ENCODE results near the gene BRSK1.

Gene BRSK1

GRCh38 chr19:55305491-55305890, 21.7 kb downstream of the BRSK1 start:
- peak; percentile 41 for DNase-seq

- DNase-seq: no peak
Measured at GRCh38 chr19:55305983-55306562, 22.3 kb downstream of the BRSK1 start.

GRCh38 chr19:55306712-55307111, 22.9 kb downstream of the BRSK1 start:
- DNase-seq: no peak

GRCh38 chr19:55308281-55308680, 24.5 kb downstream of the BRSK1 start:
- no peak for DNase-seq

- no peak for DNase-seq
Measured at GRCh38 chr19:55309448-55309847, 25.7 kb downstream of the BRSK1 start.

- DNase-seq: no peak
Measured at GRCh38 chr19:55310498-55310897, 26.7 kb downstream of the BRSK1 start.

GRCh38 chr19:55311397-55311796, 27.6 kb downstream of the BRSK1 start:
- DNase-seq: no peak

- no peak for DNase-seq
Measured at GRCh38 chr19:55311797-55312196, 28.0 kb downstream of the BRSK1 start.

- no peak for DNase-seq
Measured at GRCh38 chr19:55312621-55313512, 29.1 kb downstream of the BRSK1 start.

GRCh38 chr19:55314396-55314795, 30.6 kb downstream of the BRSK1 start:
- DNase-seq: no peak

GRCh38 chr19:55315956-55316525, 32.2 kb downstream of the BRSK1 start:
- no peak for DNase-seq

- DNase-seq: no peak
Measured at GRCh38 chr19:55316646-55317045, 32.8 kb downstream of the BRSK1 start.

GRCh38 chr19:55319785-55320184, 36.0 kb downstream of the BRSK1 start:
- DNase-seq: no peak

GRCh38 chr19:55320844-55321419, 37.1 kb downstream of the BRSK1 start:
- no peak for DNase-seq

- peak; percentile 71 for DNase-seq
Measured at GRCh38 chr19:55321466-55322137, 37.8 kb downstream of the BRSK1 start.

- no peak for DNase-seq
Measured at GRCh38 chr19:55322204-55322885, 38.5 kb downstream of the BRSK1 start.

GRCh38 chr19:55324662-55325061, 40.9 kb downstream of the BRSK1 start:
- DNase-seq: peak; percentile 43

GRCh38 chr19:55325172-55325571, 41.4 kb downstream of the BRSK1 start, which contains the start of gene TMEM150B:
TSS of gene TMEM150B (minus strand) at chr19:55325341. CDS start at chr19:55321036, 4,305 bp downstream.
- DNase-seq: peak; percentile 86

GRCh38 chr19:55328774-55329318, 45.0 kb downstream of the BRSK1 start:
- peak; percentile 55 for DNase-seq

- DNase-seq: peak; percentile 42
Measured at GRCh38 chr19:55329791-55330190, 46.0 kb downstream of the BRSK1 start.

- no peak for DNase-seq
Measured at GRCh38 chr19:55333870-55334269, 50.1 kb downstream of the BRSK1 start.

- DNase-seq: no peak
Measured at GRCh38 chr19:55336101-55336500, 52.3 kb downstream of the BRSK1 start.

All from inflammatory macrophage treated with lipopolysaccharide for 4 hours (primary cell).